GM13976 (cell line): ENCODE results near the gene NBAS.

Experiments used
- DNase-seq: peaks from one replicate; pipeline ENCODE4 v3.0.0; 2012; ENCODE audit warnings: low spot score
- in situ Hi-C: fragments of 300-500 bp; cut with MboI; formaldehyde crosslinking; loops from one replicate; pipeline ENCODE4 v1.12.0; 2022; ENCODE audit warnings: low sequenced_read_pairs, mixed read lengths, inconsistent platforms; ENCODE audit not compliant: unreplicated experiment
- TF ChIP-seq, protein P1 (sequence below): IDR thresholded peaks from 2 replicates; pipeline ENCODE4 v1.5.1; 2012; ENCODE audit warnings: borderline replicate concordance, mild to moderate bottlenecking; ENCODE audit not compliant: insufficient read depth; ENCODE audit errors: extremely low read depth, missing control alignments, control extremely low read depth

NBAS gene

DNA sequence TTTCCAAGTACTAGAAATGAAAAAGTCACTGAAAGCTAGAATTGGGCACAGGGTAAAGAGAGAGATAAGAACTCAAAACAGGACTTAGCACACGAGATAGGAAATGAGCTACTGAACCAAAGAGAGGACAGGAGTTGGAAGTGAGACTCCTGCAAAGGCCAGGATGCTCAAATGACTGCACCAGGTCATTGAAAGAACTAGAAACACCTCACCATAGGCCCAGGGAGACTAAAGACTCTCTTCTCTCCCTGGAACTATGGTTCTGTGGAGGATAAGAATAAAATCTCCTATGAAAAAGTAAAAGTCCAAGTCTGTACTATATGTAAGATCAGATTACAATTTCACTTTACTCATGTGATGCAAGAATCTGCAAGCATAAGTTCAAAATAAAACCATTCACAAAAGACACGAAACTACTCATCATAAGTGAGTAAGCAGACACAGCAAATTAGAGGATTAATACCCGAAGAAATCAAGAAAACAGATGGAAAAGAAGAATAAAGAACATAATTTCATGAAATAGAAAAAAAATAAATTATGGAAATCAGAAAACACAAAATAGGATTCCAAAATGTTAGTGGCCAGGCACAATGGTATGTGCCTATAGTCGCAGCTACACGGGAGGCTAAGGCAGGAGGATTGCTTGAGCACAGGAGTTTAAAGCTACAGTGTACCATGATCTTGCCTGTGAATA lies 6.5 kb downstream of the NBAS start:
- no peak for DNase-seq
- in situ Hi-C loops = no loop called here
- TF ChIP-seq, protein P1, sequence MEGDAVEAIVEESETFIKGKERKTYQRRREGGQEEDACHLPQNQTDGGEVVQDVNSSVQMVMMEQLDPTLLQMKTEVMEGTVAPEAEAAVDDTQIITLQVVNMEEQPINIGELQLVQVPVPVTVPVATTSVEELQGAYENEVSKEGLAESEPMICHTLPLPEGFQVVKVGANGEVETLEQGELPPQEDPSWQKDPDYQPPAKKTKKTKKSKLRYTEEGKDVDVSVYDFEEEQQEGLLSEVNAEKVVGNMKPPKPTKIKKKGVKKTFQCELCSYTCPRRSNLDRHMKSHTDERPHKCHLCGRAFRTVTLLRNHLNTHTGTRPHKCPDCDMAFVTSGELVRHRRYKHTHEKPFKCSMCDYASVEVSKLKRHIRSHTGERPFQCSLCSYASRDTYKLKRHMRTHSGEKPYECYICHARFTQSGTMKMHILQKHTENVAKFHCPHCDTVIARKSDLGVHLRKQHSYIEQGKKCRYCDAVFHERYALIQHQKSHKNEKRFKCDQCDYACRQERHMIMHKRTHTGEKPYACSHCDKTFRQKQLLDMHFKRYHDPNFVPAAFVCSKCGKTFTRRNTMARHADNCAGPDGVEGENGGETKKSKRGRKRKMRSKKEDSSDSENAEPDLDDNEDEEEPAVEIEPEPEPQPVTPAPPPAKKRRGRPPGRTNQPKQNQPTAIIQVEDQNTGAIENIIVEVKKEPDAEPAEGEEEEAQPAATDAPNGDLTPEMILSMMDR = no peak

DNA sequence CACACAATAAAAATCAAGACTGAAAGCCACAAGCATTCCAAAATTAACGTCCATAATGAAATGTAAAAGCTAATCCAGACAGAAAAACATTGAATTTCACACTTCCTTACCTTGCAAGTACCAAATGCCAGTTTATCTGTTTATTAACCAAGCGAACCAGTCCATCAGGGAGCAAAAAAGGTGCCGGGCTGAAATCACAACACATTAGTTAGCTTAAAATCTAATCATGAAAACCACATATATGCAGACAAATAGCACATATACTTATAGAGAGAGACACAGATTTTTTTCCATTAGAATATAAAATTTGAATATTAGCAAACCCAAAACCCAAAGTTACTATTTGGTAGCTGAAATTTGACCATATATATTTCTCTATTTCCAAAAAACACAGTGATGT lies 7.2 kb downstream of the NBAS start:
- in situ Hi-C loops = no loop called here
- DNase-seq = no peak
- TF ChIP-seq, protein P1 = no peak

DNA sequence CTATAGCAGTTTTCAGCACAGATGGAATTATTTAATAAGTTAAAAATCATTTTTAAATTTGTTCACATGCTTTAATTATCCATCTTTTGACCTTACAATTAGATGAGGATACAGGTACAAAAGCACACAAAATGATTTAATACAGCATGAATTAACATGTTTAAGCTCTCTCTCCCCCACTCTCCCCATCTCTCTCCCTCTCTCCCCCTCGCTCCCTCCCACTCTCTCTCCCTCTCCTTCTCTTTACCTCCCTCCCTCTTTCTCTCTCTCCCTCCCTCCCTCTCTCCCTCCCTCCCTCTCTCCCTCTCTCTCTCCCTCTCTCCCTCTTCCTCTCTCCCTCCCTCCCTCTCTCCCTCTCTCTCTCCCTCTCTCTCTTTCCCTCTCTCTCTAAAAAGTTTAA lies 7.6 kb downstream of the NBAS start:
- TF ChIP-seq, protein P1 = no peak
- no peak for DNase-seq
- in situ Hi-C loops = no loop called here

DNA sequence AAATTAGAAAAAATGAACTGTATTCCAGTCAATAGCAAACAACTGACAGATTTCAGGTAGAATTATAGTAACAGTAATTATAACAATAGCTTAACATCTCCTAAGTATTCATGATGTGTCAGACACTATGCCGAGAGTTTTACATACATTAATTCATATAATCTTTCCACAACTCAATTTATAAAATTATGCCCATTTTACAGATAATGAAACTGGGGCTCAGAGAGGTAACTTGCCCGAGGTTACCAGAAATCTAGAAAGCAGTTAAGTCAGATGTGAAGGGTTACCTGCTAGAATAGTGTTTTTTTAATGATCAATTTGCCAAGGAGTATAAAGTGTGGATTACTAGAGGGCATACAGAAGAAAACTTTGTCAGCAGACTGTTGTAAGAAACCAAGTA lies 12.2 kb downstream of the NBAS start:
- no peak for DNase-seq
- in situ Hi-C loops = no loop called here
- TF ChIP-seq, protein P1 = no peak

DNA sequence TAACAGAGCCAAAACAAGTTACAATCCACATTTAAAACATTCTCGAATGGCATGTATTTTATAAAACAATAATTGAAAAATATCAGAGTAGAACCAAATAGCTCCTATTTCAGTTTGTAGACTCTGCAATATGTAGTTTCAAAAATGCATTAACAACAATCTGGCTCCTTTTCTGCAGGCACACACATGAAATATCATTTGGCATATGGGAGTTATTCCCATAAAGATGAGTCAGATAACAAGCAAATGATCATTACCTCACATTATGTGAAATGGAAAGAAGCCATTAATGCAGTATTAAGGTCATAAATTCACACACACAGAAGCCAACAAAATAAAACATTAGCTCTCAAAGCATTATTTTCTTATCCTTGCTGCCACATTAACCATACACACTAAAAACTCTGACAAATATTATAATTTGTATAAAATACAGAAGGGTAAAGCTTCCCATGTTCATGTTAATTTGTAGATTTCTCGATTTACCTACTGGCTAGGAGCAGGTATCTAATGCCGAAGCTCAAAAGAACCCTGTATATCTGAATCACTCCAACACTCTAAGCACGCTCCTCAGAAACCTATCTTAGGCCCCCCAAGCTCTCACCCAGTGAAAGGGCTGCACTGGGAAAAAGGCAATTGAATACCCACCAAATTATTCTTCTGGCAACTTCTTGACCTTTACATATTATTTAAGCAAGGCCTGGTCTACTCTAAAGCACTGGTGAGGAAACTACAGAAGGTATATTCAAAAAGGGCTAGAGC lies 13.8 kb downstream of the NBAS start:
- no peak for DNase-seq
- in situ Hi-C loops = no loop called here
- TF ChIP-seq, protein P1 = no peak

DNA sequence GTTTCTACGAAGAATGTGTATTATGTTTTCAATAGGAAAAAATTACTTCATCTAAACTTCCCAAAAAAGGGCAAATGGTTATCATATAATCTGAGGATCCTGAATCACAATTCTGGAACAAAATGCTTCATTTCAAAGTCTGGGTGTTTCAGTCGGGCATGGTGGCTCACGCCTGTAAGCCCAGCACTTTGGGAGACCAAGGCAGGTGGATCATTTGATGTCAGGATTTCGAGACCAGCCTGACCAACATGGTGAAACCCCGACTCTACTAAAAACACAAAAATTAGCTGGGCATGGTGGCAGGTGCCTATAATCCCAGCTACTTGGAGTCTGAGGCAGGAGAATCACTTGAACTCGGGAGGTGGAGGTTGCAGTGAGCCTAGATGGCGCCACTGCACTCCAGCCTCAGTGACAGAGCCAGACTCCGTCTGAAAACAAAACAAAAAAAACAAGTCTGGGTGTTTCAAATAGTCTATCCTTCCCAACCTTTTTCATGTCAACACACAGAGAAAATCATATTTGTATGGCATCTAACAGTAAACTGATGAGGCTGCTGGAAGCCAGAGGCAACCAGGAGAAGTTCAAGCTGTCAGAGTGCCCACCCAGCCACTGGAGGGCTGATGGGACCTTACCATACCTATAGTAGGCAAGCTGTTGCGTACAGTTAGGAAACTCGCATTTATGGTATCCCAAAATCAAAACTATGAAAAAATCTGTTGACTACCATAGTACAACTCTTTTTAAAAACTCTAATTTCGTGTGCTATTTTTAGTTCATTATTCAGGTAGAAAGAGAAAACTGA lies 14.6 kb downstream of the NBAS start:
- in situ Hi-C loops = no loop called here
- TF ChIP-seq, protein P1 = peak; percentile 7
- no peak for DNase-seq
